ENCODE measurements around the gene ANP32B.

GRCh38 chr9:98020476-98021145 lies 37.5 kb downstream of the ANP32B start:
- TF ChIP-seq CTCF (optimal IDR thresholded peaks at IDR 0.05 in 1 of 3, IDR thresholded peaks at IDR 0.05 in 1 of 3, conservative IDR thresholded peaks at IDR 0.05 in 1 of 3; ENCODE audit: extremely low read depth in 1 of 3, insufficient read depth in 2 of 3, low read length in 3 of 3) (no peak), EZH2 (IDR thresholded peaks at IDR 0.05; ENCODE audit: low read length) (no peak)
